ENCODE measurements around the gene CLIP1.
"Not testable (repeated sequence)": the region's sequence is repeated elsewhere in the genome, so short reads cannot be mapped to it uniquely, and the experiment has no call there.

The CLIP1 gene

DNA sequence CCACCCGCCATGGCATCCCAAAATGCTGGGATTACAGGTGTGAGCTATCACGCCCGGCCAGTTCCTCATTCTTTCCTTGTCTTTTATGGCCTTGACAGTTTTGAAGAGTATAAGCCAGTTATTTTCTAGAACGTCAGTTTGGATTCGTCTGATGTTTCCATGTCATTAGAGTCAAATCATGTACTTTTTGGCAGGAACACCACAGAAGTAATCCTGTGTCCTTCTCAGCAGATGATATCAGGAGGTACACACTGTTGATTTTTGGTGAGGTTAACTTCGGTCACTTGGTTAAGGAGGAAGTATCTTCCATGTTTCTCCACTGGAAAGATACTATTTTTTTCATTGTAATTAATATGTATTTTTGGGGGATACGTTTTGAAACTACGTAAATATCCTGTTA is 131.0 kb downstream of the CLIP1 start:
- DNase-seq: no peak
- in situ Hi-C loops (cut with MboI; ENCODE audit: low pct_unique_long_range_greater_than_20kb, low sequenced_read_pairs): no loop called here

DNA sequence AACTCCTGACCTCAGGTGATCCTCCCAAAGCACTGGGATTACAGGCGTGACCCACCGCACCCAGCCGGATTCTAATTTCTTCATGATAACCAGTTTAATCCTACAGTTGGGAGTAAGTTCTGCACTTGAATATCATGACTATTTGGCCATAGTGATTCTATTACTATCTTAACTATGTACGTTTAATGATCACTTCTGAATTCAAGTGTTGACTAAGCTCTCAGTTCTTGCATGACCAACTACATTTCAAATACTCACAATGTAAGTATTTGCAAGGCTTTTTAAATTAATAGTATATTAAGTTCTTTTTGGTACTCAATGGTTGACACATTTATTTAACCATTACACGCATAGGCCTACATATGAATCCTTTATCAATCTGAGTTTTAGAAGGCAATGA is 138.8 kb downstream of the CLIP1 start:
- in situ Hi-C loops (cut with MboI; ENCODE audit: low pct_unique_long_range_greater_than_20kb, low sequenced_read_pairs): no loop called here
- no peak for DNase-seq

DNA sequence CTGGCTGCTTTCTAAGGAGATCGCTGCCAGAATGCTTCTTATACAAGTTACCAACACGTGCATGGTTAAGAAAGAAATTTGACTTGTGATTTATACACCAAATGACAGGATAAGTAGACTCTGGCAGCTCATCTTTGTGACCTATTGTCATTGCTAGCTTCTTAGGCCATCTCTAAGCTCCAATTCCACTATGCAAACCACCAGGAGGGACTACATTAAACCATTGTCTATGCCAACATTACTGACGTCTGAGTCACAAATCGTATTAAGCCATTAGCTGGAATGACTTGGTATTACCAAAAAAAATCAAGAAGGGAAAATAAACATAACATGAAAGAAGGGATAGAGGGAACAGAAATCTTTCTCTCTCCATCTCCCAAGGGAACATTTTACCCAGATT is 140.4 kb downstream of the CLIP1 start:
- in situ Hi-C loops (cut with MboI; ENCODE audit: low pct_unique_long_range_greater_than_20kb, low sequenced_read_pairs): no loop called here
- DNase-seq: no peak

DNA sequence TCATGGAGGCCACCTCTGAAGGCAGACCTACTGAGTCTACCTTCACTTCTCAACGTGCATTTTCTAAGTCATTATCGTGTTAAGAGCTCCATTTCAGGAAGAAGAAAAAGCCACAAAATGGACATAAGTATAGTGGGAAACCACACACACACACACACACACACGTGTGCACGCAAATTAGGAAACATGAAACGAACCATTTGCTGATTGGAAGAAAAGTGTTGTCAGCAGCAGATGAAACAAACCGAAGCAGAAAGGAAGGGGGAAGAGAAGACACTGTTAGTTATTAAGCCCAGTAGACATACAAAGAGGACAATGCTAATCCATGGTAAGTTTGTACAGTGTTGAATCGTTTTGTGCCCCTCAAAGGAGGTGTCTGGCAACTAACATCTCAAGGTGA is 146.2 kb downstream of the CLIP1 start:
- in situ Hi-C loops (cut with MboI; ENCODE audit: low pct_unique_long_range_greater_than_20kb, low sequenced_read_pairs): no loop called here
- DNase-seq: peak; percentile 92

DNA sequence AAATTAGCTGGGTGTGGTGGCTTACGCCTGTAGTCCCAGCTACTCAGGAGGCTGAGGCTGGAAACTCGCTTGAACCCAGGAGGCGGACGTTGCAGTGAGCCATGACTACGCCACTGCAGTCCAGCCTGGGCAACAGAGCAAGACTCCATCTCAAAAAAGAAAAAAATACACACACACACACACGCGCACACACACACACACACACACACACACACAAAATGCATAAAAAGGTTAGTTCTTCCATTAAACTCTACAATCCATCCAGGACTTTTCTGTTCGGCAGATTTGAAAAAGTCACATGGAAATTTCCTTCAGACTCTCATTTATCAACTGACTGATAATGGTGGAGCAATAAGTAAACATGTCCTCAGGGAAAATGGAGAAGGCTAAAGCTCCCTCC is 147.0 kb downstream of the CLIP1 start:
- in situ Hi-C loops (cut with MboI; ENCODE audit: low pct_unique_long_range_greater_than_20kb, low sequenced_read_pairs): no loop called here
- no peak for DNase-seq

DNA sequence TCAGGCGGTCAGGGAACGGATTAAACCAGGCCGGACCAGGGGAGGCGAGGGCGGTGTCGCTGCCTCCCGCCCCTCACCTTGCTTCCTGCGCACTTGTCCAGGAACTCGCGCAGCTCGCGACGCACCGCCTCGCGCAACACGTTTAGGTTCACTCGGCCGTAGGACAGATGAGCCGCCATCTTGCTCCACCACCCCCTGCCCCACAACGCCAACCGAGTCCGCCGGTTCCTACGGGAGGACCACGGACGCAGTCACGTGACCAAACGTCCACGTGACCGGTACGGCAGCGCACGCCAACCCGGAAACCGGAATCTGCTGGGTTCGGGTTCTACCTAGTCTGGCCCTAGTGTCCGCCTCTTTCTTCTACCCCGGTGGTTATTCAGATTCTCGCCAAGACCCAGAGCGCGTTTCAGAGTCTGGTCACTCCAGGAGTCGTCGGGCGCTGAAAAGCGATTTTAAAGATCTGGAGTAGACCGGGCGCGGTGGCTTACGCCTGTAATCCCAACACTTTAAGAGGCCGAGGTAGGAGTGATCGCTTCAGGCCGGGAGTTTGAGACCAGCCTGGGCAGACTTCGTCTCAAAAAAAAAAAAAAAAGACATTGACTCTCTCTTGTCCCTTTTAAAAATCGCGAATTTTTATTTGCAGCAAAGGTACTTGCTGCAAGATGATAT is 156.1 kb downstream of the CLIP1 start, which contains the start of gene VPS33A:
Gene VPS33A (minus strand): TSS at position 265 of the 672 bp plus-strand sequence. CDS start 86 bp downstream, at position 179.
- in situ Hi-C loops (cut with MboI; ENCODE audit: low pct_unique_long_range_greater_than_20kb, low sequenced_read_pairs): no loop called here
- peak; percentile 97 for DNase-seq

DNA sequence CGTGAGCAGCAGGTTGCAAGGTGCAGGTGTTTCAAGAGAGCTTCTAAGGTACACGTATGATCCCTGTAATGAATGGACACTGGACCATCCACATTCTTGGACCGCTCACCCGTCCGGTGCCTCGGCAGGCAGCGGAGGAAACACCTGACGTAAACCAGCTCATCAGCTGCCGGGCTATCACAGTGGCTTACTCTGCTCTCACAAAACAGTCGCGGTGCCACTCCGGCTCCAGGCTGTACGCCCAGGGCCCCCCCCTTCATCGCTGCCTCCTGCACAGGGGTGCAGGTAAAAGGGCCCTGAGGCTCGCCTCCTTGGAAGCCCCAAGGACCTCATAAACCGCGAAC is 156.6 kb downstream of the CLIP1 start:
- in situ Hi-C loops (cut with MboI; ENCODE audit: low pct_unique_long_range_greater_than_20kb, low sequenced_read_pairs): no loop called here
- no peak for DNase-seq

DNA sequence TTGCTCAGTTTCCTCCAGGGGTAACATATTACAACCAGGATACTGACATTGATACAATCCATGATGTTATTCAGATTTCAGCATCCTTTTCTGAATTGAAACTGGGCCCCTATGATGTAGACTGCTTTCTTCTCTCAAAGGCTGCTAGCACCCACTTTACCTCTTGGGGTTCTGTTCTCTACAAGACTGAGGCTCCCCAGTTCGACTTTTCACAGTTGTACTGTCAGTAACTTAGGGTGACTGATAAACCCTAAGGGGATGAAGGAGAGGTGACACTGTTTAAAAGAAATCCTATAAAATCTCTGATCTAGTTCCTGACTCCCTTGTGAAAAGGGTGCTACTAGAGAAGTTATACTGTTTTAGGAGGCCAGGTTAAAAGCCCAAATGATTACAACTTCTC is 157.0 kb downstream of the CLIP1 start:
- DNase-seq: peak; percentile 15
- in situ Hi-C loops (cut with MboI; ENCODE audit: low pct_unique_long_range_greater_than_20kb, low sequenced_read_pairs): no loop called here

DNA sequence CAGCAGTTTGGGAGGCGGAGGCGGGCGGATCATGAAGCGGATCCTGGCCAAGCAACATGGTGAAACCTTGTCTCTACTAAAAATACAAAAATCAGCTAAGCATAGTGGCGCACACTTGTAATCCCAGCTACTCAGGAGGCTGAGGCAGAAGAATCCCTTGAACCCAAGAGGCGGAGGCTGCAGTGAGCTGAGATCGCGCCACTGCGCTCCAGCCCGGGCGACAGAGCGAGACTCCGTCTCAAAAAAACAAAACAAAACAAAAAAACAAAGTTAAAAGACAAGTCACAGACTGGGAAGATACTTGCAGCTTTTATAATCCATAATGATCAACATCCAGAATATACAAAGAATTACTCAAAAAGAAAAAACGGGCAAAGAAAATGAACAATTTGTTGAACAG is 161.7 kb downstream of the CLIP1 start:
- DNase-seq; in situ Hi-C loops (cut with MboI; ENCODE audit: low pct_unique_long_range_greater_than_20kb, low sequenced_read_pairs): not testable (repeated sequence)

DNA sequence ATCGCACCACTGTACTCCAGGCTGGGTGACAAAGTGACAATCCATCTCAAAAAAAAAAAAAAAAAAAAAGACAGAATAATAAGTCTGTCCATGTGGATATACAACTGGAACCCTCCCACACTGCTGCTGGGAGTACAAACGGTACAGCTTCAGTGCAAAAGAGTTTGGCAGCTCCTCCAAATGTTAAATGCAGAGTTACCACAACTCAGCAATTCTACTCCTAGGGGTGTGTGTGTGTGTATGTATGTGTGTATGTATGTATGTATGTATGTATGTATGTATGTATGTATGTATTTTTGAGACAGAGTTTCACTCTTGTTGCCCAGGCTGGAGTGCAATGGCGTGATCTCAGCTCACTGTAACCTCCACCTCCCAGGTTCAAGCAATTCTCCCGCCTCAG is 163.5 kb downstream of the CLIP1 start:
- in situ Hi-C loops (cut with MboI; ENCODE audit: low pct_unique_long_range_greater_than_20kb, low sequenced_read_pairs); DNase-seq: not testable (repeated sequence)

DNA sequence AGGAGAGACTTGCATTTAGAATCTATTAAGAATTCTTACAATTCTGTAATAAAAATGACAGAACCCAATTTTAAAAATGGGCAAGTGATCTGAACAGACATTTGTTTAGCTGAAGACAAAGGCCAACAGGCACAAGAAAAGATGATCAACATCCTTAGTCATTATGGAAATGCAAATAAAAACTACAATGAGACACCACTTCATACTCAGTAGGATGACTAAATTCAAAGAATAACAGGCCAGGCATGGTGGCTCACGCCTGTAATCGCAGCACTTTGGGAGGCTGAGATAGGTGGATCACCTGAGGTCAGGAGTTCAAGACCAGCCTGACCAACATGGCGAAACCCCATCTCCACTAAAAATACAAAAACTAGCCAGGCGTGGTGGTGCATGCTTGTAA is 164.0 kb downstream of the CLIP1 start:
- in situ Hi-C loops (cut with MboI; ENCODE audit: low pct_unique_long_range_greater_than_20kb, low sequenced_read_pairs); DNase-seq: not testable (repeated sequence)

DNA sequence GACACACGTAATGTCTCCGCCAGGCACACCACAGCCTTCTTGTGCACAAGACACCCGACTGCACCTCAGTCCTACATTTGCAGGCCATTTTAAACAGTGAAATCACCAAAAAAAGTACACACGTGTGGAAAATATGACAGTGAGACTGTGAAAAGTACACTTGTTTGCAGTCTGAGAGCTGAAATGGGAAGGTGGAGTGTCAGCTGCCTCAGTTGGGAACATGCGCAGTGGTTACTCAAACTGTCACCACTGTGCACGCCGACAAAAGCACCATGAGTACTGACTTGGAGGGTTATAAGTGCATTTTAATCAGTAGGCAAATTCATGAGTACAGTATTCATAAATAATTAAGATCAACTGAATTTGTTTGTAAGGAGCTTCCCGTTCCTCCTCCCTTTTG is 171.9 kb downstream of the CLIP1 start:
- in situ Hi-C loops (cut with MboI; ENCODE audit: low pct_unique_long_range_greater_than_20kb, low sequenced_read_pairs): no loop called here
- no peak for DNase-seq

DNA sequence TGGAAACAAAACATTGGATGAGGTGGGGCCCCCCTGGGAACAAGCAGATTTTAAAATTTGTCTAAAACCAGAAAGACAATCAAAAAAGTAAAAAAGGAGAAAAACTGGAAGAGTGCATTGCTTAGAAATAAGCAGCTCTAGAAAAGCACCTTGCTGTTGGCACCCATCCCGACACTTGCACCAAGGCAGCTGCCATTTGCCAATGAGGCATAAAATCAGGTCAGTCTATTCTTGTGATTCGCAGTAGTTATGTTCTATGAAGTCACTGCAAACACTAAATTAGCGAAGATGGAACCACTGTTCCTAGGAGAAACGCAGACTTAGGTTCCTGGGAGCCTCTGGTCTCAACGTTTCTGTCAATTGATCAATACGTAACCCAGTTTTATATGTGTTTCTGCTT is 172.4 kb downstream of the CLIP1 start:
- no peak for DNase-seq
- in situ Hi-C loops (cut with MboI; ENCODE audit: low pct_unique_long_range_greater_than_20kb, low sequenced_read_pairs): no loop called here

DNA sequence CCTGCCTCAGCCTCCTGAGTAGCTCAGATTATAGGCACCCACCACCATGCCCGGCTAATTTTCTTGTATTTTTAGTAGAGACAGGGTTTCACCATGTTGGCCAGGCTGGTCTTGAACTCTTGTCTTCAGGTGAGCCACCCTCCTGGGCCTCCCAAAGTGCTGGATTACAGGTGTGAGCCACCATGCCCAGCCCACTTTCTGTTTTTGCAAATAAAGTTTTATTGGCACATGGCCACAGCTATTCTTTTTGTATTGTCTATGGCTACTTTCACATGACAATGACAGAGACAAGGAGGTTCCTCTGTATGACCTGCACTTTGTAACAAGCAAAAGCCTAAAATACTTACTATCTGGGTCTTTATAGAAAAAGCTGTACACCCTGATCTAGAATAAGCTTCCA is 176.9 kb downstream of the CLIP1 start:
- in situ Hi-C loops (cut with MboI; ENCODE audit: low pct_unique_long_range_greater_than_20kb, low sequenced_read_pairs): no loop called here
- DNase-seq: no peak

DNA sequence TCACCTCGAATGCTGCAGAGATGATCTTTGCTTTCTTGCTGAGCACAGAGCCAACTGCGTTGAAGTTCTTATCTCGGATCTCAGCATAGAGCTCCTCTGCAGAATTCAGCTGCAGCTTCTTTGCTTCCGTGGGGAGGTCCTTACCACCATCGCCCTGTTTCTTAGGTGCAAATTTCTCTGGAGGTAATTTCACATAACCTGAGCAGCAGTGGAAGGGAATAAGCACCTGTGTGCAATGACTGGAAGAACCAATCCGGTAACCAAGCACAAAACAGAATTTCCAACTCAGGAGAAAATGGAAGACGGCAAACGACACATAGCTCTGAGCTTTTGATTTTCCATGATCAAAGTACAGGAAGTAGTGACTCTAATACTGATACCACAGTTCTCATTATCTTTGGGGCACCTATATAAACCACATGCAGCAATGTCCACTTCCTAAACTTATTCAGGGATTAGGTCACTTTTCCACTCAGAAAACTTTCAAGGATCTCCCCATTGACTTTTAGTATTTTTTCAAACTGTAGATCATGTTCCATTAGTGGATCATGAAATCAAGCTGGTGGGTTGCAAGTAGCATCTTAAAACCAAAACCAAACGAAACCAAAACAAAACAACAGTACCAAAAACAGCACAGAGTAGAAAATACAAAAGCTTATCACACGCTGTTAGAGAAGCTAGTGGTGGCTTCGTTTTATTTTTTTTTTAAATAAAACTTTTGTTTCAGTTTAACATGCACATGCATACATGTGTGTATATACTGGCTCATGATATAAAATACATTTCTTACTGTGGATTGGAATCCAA is 177.7 kb downstream of the CLIP1 start:
- in situ Hi-C loops (cut with MboI; ENCODE audit: low pct_unique_long_range_greater_than_20kb, low sequenced_read_pairs): no loop called here
- no peak for DNase-seq

DNA sequence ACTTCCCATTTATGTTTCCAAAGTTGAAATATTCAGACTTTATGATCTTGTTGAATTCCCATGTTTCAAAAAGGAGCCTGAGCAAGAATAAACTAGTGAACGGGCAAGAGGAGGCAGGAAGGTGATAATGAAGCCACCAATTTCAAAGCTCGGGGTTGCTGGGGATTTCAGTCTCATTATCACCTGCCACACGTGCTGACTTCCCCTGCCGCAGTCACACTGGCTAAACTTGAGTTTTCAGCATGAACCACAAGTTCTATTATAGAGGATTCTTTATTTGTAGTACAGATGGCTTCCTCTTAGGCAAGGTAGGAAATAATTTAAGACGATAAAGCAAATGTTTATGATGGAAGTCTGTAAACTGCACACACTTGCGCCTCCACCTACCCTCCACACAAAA is 178.5 kb downstream of the CLIP1 start:
- in situ Hi-C loops (cut with MboI; ENCODE audit: low pct_unique_long_range_greater_than_20kb, low sequenced_read_pairs): no loop called here

DNA sequence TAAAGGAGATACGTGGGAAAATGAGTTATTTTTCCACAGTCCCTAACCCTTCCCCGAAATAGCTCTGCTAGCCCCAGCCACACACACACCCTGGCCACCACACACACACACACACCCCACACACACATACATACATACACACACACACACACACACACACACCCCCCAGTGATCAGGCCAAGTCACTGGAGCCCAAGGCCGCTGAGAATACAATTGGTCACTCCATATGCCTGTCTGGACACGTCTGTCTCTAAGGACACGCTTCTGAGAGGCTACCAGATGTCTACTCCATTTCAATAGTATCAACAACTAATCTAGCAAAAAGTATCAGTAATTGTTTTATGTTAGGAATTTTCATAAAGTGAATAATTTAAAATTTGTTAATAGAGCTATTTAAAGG is 183.6 kb downstream of the CLIP1 start:
- DNase-seq: no peak
- in situ Hi-C loops (cut with MboI; ENCODE audit: low pct_unique_long_range_greater_than_20kb, low sequenced_read_pairs): no loop called here

More for the DNA sequence above, 178.5 kb downstream of the CLIP1 start:
- DNase-seq: no peak

DNA sequence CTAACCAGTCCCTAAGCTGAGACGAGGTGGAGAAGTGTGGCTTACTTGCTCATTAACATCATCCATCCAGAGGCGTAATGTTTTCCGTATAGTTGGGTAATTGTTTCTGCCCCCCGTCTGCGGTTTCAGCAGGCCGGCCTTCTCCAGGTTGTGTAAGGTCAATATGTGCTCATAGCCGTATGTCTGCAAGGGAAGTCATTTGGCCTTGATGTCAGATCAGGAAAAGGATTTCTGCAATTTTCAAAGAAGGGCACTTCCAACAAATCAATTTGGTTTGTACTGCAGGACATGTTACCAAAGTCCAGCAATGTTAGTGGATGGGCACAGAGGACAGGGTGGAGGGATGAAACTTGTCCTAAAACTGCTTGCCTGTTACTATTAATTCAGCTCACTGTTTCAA is 186.7 kb downstream of the CLIP1 start:
- DNase-seq: no peak
- in situ Hi-C loops (cut with MboI; ENCODE audit: low pct_unique_long_range_greater_than_20kb, low sequenced_read_pairs): no loop called here

DNA sequence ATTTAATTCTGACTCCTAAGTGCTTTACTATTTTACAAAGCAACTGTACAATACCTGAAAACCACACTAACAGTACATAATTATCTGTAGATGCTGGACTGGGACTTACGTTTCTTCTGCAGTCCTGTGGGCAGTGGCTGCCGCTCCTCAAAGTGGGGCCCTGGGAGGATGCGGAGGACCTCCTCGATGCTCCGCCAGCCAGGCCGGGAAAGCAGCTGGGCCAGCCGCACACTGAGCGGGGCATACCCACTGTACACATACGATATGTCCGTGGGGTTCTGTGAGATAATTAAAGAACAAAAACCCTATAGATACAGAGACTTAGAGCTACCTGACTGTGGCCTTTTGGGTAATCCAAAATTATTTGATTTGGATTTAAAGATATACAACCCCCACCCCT is 189.8 kb downstream of the CLIP1 start:
- in situ Hi-C loops (cut with MboI; ENCODE audit: low pct_unique_long_range_greater_than_20kb, low sequenced_read_pairs): no loop called here
- DNase-seq: no peak

DNA sequence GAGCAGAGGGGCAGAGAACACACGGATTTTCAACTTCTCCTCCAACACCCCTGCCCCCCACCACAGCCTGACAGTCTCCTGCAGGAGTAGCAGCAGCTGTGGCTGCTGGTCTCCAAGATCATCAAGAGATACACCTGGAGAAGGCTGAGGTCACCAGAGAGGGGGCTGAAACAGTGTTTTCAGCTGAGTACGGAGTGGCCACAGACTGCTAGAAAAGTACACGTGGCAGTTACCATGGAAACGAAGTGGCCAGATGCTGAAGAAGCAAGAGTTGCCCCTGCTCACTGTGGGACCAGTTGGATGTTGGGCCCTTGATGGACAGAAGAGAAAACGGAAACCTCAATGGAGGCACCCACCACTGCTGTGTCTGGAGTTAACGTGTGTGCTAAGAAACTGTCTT is 191.7 kb downstream of the CLIP1 start:
- no peak for DNase-seq

DNA sequence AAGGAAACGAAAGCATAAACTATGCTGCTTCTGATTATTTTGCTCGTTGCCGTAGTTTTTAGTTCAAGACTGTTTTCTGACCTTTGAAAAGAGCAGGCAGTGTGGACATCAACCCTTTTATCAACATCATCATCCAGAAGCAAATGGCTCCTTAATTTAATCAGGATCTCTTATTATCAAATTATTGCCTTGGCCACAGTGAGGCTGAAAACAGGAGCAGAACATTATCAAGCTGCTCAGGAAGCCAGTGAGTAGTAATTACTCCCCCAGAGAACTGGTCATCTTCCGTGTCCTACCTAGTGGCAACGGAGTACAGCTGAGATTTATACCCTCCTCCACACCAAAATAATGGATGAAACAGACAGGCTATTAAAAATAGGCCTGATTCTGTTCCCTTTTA is 194.4 kb downstream of the CLIP1 start:
- DNase-seq: no peak
- in situ Hi-C loops (cut with MboI; ENCODE audit: low pct_unique_long_range_greater_than_20kb, low sequenced_read_pairs): no loop called here

More for the DNA sequence above, 191.7 kb downstream of the CLIP1 start:
- in situ Hi-C loops (cut with MboI; ENCODE audit: low pct_unique_long_range_greater_than_20kb, low sequenced_read_pairs): no loop called here
